Measurements from ENCODE around the gene MARCHF10. TPM values are rescaled to one million over a fixed set of nuclear protein-coding genes. Genes with fewer than 3 reads are reported as not detected.
A peak's percentile ranks its signal among the peaks of the same experiment; 100 is the strongest.

MARCHF10 gene
- total RNA-seq, 1 experiment from 2014 or later: not detected

GRCh38 chr17:62715882-62716390 lies 92.2 kb downstream of the MARCHF10 start:
- Histone ChIP-seq H3K9me3 (ENCODE audit: low read length) (no peaks in the 10 kb centered on the region), H3K4me1 (ENCODE audit: insufficient read depth, low read length) (peaks cover 5% of the 10 kb centered on the region; the same call in 1 of the 2 replicates), H3K79me2 (ENCODE audit: low read length) (no peaks in the 10 kb centered on the region), H3K9me2 (replicated peaks; ENCODE audit: low read length) (no peaks in the 10 kb centered on the region), H3K36me3 (ENCODE audit: low read depth, low read length) (no peaks in the 10 kb centered on the region), H3F3A (ENCODE audit: low read length, unreplicated experiment) (no peaks in the 10 kb centered on the region), H3K27ac (ENCODE audit: low read length) (no peak overlapping the region), H2AFZ (ENCODE audit: low read length) (no peak overlapping the region), H3K4me2 (ENCODE audit: low read length) (no peak overlapping the region), H3K4me3 (ENCODE audit: low read length) (no peak overlapping the region), H4K20me1 (ENCODE audit: low read length) (no peaks in the 10 kb centered on the region), H3K27me3 (ENCODE audit: low read length) (no peaks in the 10 kb centered on the region), H3K9ac (ENCODE audit: low read length) (no peak overlapping the region)
- no peak for TF ChIP-seq CTCF (conservative IDR thresholded peaks at IDR 0.05; ENCODE audit: low read depth, low read length)
- no peak for TF ChIP-seq EZH2phosphoT487 (IDR thresholded peaks at IDR 0.05; ENCODE audit: borderline replicate concordance, low read length)
- TF ChIP-seq EZH2 (IDR thresholded peaks at IDR 0.05; ENCODE audit: low read length, unreplicated experiment): no peak
- CTCF ChIA-PET: no interaction called here
- intact Hi-C loops (cut with micrococcal nuclease): no loop called here
- DNase-seq (no peak), ATAC-seq (no peak)
- BruUV-seq (replicated peaks): no TSS peak
- POLR2A ChIA-PET (ENCODE audit: unreplicated experiment): no interaction called here

- no TSS peak for BruUV-seq (replicated peaks)
- H3K27ac ChIP-seq (ENCODE audit: low read length): no peak overlapping the region
- CTCF ChIA-PET: no interaction called here
- POLR2A ChIA-PET (ENCODE audit: unreplicated experiment): interaction anchor here (0.7 kb wide), 1 partner anchor 537 kb away, joined by 4 read pairs; no protein-coding TSS in a partner anchor
- H3K79me2 ChIP-seq (ENCODE audit: low read length): no peaks in the 10 kb centered on the region
- no peak overlapping the region for H3K4me2 ChIP-seq (ENCODE audit: low read length)
- H3K9me2 ChIP-seq (replicated peaks; ENCODE audit: low read length): no peaks in the 10 kb centered on the region
- H4K20me1 ChIP-seq (ENCODE audit: low read length): no peaks in the 10 kb centered on the region
- H3F3A ChIP-seq (ENCODE audit: low read length, unreplicated experiment): no peaks in the 10 kb centered on the region
- no peaks in the 10 kb centered on the region for H3K36me3 ChIP-seq (ENCODE audit: low read depth, low read length)
- H3K9me3 ChIP-seq (ENCODE audit: low read length): no peaks in the 10 kb centered on the region
- TF ChIP-seq CTCF (conservative IDR thresholded peaks at IDR 0.05; ENCODE audit: low read depth, low read length): no peak
- TF ChIP-seq EZH2phosphoT487 (IDR thresholded peaks at IDR 0.05; ENCODE audit: borderline replicate concordance, low read length): no peak
- no peak for TF ChIP-seq EZH2 (IDR thresholded peaks at IDR 0.05; ENCODE audit: low read length, unreplicated experiment)
- H3K9ac ChIP-seq (ENCODE audit: low read length): no peak overlapping the region
- peak; percentile 35 for DNase-seq
- no peak overlapping the region for H2AFZ ChIP-seq (ENCODE audit: low read length)
- no peak overlapping the region for H3K4me3 ChIP-seq (ENCODE audit: low read length)
- H3K4me1 ChIP-seq (ENCODE audit: insufficient read depth, low read length): peaks cover 5% of the 10 kb centered on the region; the same call in 1 of the 2 replicates
- H3K27me3 ChIP-seq (ENCODE audit: low read length): no peaks in the 10 kb centered on the region
- intact Hi-C loops (cut with micrococcal nuclease): no loop called here
- peak; percentile 11; the same call in 1 of the 2 replicates for ATAC-seq
Observed at GRCh38 chr17:62714016-62714777, 93.9 kb downstream of the MARCHF10 start.

All from PC-3 (cell line).